H1 (cell line): ENCODE results near the gene NAT9. TPM values are rescaled to one million over a fixed set of nuclear protein-coding genes. Genes with fewer than 3 reads are reported as not detected.

Source experiments
- BRCA1 ChIP-seq: IDR thresholded peaks from 2 replicates; pipeline ENCODE4 v1.6.1; 2012; ENCODE audit warnings: low read depth, low read length, improper control_type of control experiment
- CBX5 ChIP-seq: fragments of 300-800, 300-1000 bp; sonication (generic); IDR thresholded peaks from 2 replicates; pipeline ENCODE4 v1.7.1; 2016; ENCODE audit warnings: antibody characterized with exemption, low read length, low read depth
- CTBP2 ChIP-seq: IDR thresholded peaks from 2 replicates; pipeline ENCODE4 v1.7.0; 2011; ENCODE audit warnings: borderline replicate concordance, mild to moderate bottlenecking, moderate library complexity, mixed read lengths, low read length; ENCODE audit not compliant: insufficient read depth, insufficient read length
- EZH2 ChIP-seq: fragments of 200-600 bp; sonication (generic); IDR thresholded peaks from 2 replicates; pipeline ENCODE4 v1.7.1; 2012; ENCODE audit warnings: low read depth, mild to moderate bottlenecking, moderate library complexity, low read length, inconsistent platforms; ENCODE audit not compliant: severe bottlenecking
- HDAC6 ChIP-seq: IDR thresholded peaks from one replicate; pipeline ENCODE4 v1.7.1; 2012; ENCODE audit warnings: low read depth, mild to moderate bottlenecking, inconsistent platforms, low read length, moderate library complexity
- JUN ChIP-seq: IDR thresholded peaks from 2 replicates; pipeline ENCODE4 v1.6.1; 2011; ENCODE audit warnings: low read depth, mild to moderate bottlenecking, improper control_type of control experiment, low read length
- TCF12 ChIP-seq: IDR thresholded peaks from 2 replicates; pipeline ENCODE4 v1.6.1; 2011; ENCODE audit warnings: low read depth, mild to moderate bottlenecking, low read length
- polyA plus RNA-seq, 7 experiments: library from polyadenylated mRNA; depleted of rRNA in 3 of 7; stranded (reverse) in 5 of 7; unstranded in 2 of 7; fragments of >200 nt in 5 of 7; fragments of 200-250 nt in 2 of 7; gene quantifications; 1 replicate in 5 of 7; 2 replicates in 1 of 7; 4 replicates in 1 of 7; pipeline versions ENCODE4 v1.2.1 to v1.2.3, GENCODE V29; 2011 to 2013; ENCODE audit warnings: missing spikeins in 2 of 7, mixed read lengths in 2 of 7
- total RNA-seq: library from RNA; stranded (reverse); fragmentation: NEBNext Ultra II Directional; extraction: Animal tissue kit (Norgen Biotek cat#: 25700); gene quantifications from 2 replicates; pipeline ENCODE4 v1.2.1, GENCODE V29; 2021

The NAT9 gene
- total and polyA plus RNA-seq, 2 of the 8 experiments (the other 6 are each of a cell fraction or from before 2014, with no cell fraction given) = 32.3 to 42.7 TPM

DNA sequence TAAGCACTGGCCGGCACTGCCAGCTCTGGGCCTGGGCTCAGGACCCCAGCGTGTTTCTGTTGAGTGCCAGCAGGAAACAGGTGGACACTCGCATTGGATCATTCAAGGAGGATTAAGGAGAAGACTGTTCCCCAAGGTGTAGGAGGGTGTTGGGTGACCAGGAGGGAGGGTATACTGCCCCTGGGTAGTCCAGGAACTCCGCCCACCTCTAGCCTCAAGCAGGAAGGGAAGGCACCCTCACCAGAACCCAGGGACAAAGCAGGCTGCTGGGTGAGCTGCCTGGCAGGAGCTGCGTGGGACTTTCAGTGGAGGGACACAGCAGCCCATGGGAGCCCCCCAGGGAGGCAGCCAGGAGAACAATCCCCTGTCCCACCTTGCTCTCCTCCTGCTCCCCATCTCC is 46.8 kb downstream of the NAT9 start (continued):
- no peak for TF ChIP-seq CTBP2
- TF ChIP-seq BRCA1 = no peak
- TF ChIP-seq CBX5 = no peak
- no peak for TF ChIP-seq HDAC6
- no peak for TF ChIP-seq JUN
- no peak for TF ChIP-seq TCF12
- TF ChIP-seq EZH2 = no peak
